Esophagus squamous epithelium (tissue), 4 donors: Measurements from ENCODE around the gene ABLIM2.

Source experiments
- POLR2A ChIP-seq, 4 donors: fragments of 450-650 bp; IDR thresholded peaks; one replicate each; pipeline ENCODE4 v1.6.1; 2017; ENCODE audit warnings: antibody characterized with exemption in 4 of 4, mild to moderate bottlenecking in 4 of 4, moderate library complexity in 3 of 4
- TF ChIP-seq, protein P1 (sequence below), 6 experiments: fragments of 450-650 bp in 4 of 6; fragments of 200-600 bp in 2 of 6; sonication (generic) in 2 of 6; IDR thresholded peaks; one replicate each; pipeline ENCODE4 v1.5.1; 2016 to 2019; ENCODE audit warnings: antibody characterized with exemption in 6 of 6, mild to moderate bottlenecking in 4 of 6, moderate library complexity in 4 of 6

- TF ChIP-seq, protein P1, sequence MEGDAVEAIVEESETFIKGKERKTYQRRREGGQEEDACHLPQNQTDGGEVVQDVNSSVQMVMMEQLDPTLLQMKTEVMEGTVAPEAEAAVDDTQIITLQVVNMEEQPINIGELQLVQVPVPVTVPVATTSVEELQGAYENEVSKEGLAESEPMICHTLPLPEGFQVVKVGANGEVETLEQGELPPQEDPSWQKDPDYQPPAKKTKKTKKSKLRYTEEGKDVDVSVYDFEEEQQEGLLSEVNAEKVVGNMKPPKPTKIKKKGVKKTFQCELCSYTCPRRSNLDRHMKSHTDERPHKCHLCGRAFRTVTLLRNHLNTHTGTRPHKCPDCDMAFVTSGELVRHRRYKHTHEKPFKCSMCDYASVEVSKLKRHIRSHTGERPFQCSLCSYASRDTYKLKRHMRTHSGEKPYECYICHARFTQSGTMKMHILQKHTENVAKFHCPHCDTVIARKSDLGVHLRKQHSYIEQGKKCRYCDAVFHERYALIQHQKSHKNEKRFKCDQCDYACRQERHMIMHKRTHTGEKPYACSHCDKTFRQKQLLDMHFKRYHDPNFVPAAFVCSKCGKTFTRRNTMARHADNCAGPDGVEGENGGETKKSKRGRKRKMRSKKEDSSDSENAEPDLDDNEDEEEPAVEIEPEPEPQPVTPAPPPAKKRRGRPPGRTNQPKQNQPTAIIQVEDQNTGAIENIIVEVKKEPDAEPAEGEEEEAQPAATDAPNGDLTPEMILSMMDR (IDR thresholded peaks at IDR 0.05): no peak
- TF ChIP-seq POLR2A (IDR thresholded peaks at IDR 0.05): no peak
Measured at GRCh38 chr4:8142556-8142955, 16.1 kb downstream of the ABLIM2 start.
